ENCODE results near the gene KIF1B. TPM values are rescaled to one million over a fixed set of nuclear protein-coding genes. Genes with fewer than 3 reads are reported as not detected.
"Not testable (repeated sequence)": the region's sequence is repeated elsewhere in the genome, so short reads cannot be mapped to it uniquely, and the experiment has no call there.

Gene KIF1B
- total and polyA plus RNA-seq, 2 donors from 2014 or later, result 8.0 to 46.4 TPM

DNA sequence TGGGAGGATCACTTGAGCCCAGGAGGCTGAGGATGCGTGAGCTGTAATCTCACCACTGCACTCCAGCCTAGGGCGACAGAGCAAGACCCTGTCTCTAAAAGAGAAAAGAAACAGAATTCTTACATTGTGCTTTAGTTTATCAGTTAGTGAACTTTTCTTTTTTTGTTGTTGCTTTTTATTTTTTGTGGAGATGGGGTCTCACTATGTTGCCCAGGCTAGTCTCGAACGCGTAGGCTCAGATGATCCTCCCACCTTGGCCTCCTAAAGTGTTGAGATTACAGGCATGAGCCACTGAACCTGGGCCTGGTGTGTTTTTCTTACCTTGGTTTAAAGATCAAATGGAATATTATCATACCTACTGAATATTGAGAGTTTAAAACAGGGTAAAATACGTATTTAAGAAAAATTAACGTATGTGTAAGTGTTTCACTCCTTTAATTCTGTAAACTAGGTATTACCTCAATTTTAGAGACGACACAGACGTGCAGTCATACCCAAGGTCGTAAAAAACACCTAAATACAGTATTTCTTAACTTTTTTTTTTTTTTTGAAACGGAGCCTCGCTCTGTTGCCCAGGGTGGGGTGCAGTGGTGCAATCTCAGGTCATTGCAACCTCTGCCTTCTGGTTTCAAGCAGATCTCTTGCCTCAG lies 39.6 kb downstream of the KIF1B start:
- DNase-seq, result no peak
- Histone ChIP-seq H3K27me3 (ENCODE audit: control insufficient read depth, insufficient read depth, low read length) (no peaks in the 10 kb centered on the region), H3K9me3 (ENCODE audit: control insufficient read depth in 2 of 3, insufficient read depth in 1 of 3, low read length in 3 of 3) (no peaks in the 10 kb centered on the region), H3K4me1 (ENCODE audit: control insufficient read depth in 2 of 3, insufficient read depth in 2 of 3, low read depth in 1 of 3, low read length in 3 of 3) (peaks cover 0 to 24% (median 19%) of the 10 kb centered on the region in 3 donors), H3K4me3 (ENCODE audit: low read length in 3 of 3) (no peak overlapping the region), H3K9ac (ENCODE audit: low read length in 3 of 3) (no peak overlapping the region), H3K36me3 (ENCODE audit: control insufficient read depth in 2 of 3, insufficient read depth in 3 of 3, low read length in 3 of 3) (no peaks in the 10 kb centered on the region), H3K27ac (ENCODE audit: low read depth in 2 of 2, low read length in 2 of 2) (no peak overlapping the region)
- TF ChIP-seq, protein P1, sequence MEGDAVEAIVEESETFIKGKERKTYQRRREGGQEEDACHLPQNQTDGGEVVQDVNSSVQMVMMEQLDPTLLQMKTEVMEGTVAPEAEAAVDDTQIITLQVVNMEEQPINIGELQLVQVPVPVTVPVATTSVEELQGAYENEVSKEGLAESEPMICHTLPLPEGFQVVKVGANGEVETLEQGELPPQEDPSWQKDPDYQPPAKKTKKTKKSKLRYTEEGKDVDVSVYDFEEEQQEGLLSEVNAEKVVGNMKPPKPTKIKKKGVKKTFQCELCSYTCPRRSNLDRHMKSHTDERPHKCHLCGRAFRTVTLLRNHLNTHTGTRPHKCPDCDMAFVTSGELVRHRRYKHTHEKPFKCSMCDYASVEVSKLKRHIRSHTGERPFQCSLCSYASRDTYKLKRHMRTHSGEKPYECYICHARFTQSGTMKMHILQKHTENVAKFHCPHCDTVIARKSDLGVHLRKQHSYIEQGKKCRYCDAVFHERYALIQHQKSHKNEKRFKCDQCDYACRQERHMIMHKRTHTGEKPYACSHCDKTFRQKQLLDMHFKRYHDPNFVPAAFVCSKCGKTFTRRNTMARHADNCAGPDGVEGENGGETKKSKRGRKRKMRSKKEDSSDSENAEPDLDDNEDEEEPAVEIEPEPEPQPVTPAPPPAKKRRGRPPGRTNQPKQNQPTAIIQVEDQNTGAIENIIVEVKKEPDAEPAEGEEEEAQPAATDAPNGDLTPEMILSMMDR (IDR thresholded peaks at IDR 0.05; ENCODE audit: borderline replicate concordance, extremely low read depth, insufficient read depth), result no peak
- no peak for FAIRE-seq
- intact Hi-C loops (cut with DNase I), result no loop called here

DNA sequence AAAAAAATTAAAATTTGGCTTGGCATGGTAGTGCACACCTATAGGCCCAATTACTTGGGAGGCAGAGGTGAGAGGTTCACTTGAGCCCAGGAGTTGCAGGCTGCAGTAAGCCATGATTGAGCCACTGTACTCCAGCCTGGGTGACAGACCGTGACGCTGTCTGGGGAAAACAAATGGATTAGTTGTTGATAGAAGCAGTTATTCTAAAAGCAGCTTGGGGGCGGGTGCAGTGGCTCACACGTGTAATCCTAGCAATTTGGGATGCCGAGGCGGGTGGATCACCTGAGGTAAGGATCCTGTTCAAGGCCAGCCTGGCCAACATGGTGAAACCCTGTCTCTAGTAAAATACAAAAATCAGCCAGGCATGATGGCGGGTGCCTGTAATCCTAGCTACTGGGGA lies 40.3 kb downstream of the KIF1B start:
- Histone ChIP-seq H3K4me3 (ENCODE audit: low read length in 3 of 3) (no peak overlapping the region), H3K27me3 (ENCODE audit: control insufficient read depth, insufficient read depth, low read length) (no peaks in the 10 kb centered on the region), H3K9me3 (ENCODE audit: control insufficient read depth in 2 of 3, insufficient read depth in 1 of 3, low read length in 3 of 3) (no peaks in the 10 kb centered on the region), H3K36me3 (ENCODE audit: control insufficient read depth in 2 of 3, insufficient read depth in 3 of 3, low read length in 3 of 3) (no peaks in the 10 kb centered on the region), H3K4me1 (ENCODE audit: control insufficient read depth in 2 of 3, insufficient read depth in 2 of 3, low read depth in 1 of 3, low read length in 3 of 3) (peaks cover 0 to 17% (median 17%) of the 10 kb centered on the region in 3 donors), H3K27ac (ENCODE audit: low read depth in 2 of 2, low read length in 2 of 2) (no peak overlapping the region), H3K9ac (ENCODE audit: low read length in 3 of 3) (no peak overlapping the region)
- no peak for FAIRE-seq
- DNase-seq, result peak in 4 of 5 donors; percentile 74 to 84 (median 80)
- intact Hi-C loops (cut with DNase I), result no loop called here
- TF ChIP-seq, protein P1 (IDR thresholded peaks at IDR 0.05; ENCODE audit: borderline replicate concordance, extremely low read depth, insufficient read depth), result no peak

DNA sequence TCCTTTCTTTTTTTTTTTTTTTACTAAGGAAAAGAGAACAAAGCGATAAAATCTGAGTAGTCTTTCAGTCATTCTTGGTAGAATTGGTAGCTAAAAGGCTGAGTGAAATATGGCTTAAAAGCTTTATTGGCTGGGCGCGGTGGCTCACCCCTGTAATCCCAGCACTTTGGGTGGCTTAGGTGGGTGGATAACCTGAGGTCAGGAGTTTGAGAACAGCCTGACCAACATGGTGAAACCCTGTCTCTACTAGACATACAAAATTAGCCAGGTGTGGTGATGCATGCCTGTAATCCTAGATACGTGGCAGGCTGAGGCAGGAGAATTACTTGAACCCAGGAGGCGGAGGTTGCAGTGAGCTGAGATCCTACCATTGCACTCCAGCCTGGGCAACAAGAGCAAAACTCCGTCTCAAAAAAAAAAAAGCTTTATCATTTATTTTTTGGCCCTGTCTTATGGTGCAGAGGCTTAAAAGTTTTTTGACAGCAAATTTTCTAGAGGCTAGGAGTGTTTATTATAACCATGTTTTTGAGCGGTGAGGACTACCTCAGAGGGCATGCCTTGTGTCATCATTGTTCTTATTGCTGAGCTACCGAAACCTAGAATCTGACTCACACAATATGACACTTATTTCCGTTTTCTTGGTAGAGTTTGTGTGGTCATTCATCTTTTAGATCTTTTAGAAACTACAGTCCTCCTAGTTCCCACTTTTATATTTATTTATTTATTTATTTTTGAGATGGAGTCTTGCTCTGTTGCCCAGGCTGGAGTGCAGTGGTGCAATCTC lies 41.1 kb downstream of the KIF1B start:
- FAIRE-seq; H3K9me3 ChIP-seq (ENCODE audit: control insufficient read depth in 2 of 3, insufficient read depth in 1 of 3, low read length in 3 of 3); H3K4me3 ChIP-seq (ENCODE audit: low read length in 3 of 3); H3K27ac ChIP-seq (ENCODE audit: low read depth in 2 of 2, low read length in 2 of 2); H3K27me3 ChIP-seq (ENCODE audit: control insufficient read depth, insufficient read depth, low read length); H3K36me3 ChIP-seq (ENCODE audit: control insufficient read depth in 2 of 3, insufficient read depth in 3 of 3, low read length in 3 of 3); intact Hi-C loops (cut with DNase I); H3K9ac ChIP-seq (ENCODE audit: low read length in 3 of 3): not testable (repeated sequence)
- H3K4me1 ChIP-seq (ENCODE audit: control insufficient read depth in 2 of 3, insufficient read depth in 2 of 3, low read depth in 1 of 3, low read length in 3 of 3), result peaks cover 0 to 17% (median 15%) of the 10 kb centered on the region in 3 donors
- peak in 2 of 5 donors; percentile 29 to 30 for DNase-seq

DNA sequence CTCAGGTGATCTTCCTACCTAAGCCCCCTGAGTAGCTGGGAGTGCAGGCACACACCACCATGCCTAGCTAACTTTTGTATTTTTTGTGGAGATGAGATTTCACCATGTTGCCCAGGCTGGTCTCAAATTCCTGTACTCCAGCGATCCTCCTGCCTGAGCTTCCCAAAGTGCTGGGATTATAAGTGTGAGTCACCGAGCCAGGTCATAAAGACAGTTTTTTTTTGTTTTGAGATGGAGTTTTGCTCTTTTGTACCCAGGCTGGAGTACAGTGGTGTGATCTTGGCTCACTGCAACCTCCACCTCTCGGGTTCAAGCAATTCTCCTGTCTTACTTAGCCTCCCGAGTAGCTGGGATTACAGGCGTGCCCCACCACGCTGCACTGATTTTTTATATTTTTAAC lies 42.1 kb downstream of the KIF1B start:
- Histone ChIP-seq H3K27ac (ENCODE audit: low read depth in 2 of 2, low read length in 2 of 2) (peak overlapping the region in 1 of 2 donors; percentile 25), H3K4me1 (ENCODE audit: control insufficient read depth in 2 of 3, insufficient read depth in 2 of 3, low read depth in 1 of 3, low read length in 3 of 3) (peaks cover 0 to 17% (median 15%) of the 10 kb centered on the region in 3 donors), H3K9me3 (ENCODE audit: control insufficient read depth in 2 of 3, insufficient read depth in 1 of 3, low read length in 3 of 3) (no peaks in the 10 kb centered on the region), H3K9ac (ENCODE audit: low read length in 3 of 3) (no peak overlapping the region), H3K4me3 (ENCODE audit: low read length in 3 of 3) (no peak overlapping the region), H3K36me3 (ENCODE audit: control insufficient read depth in 2 of 3, insufficient read depth in 3 of 3, low read length in 3 of 3) (no peaks in the 10 kb centered on the region), H3K27me3 (ENCODE audit: control insufficient read depth, insufficient read depth, low read length) (no peaks in the 10 kb centered on the region)
- intact Hi-C loops (cut with DNase I), result no loop called here
- TF ChIP-seq, protein P1 (IDR thresholded peaks at IDR 0.05; ENCODE audit: borderline replicate concordance, extremely low read depth, insufficient read depth), result no peak
- DNase-seq (no peak), FAIRE-seq (no peak)
